ENCODE measurements around the gene DCX.

DCX gene

DNA sequence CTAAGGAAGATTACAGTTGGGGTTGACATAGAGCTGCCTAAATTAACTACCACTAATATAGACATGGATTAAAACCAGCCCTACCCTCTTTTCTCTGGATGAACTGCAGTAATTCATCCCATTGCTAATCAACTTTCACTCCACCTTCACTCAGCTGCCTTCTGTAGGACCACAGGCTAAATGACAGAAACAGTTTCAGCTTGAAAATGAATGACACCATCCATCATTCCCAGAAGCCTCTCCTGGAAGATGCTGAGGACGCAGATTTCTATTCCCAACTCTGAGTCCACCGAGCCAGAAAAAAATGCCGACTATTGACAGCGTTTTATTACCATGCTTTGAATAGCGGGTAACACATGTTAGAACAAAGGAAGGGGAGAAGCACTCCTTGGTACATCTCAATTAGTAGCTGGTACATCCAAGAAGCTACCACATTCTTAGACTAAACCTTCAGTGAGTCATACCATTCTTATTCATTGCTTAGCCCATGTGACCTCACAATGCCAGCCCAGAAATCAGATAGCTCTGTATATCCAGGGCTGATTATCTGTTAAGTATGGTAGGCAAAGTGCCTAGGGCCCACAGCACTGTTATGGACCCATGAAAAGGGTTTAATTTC is 25.3 kb downstream of the DCX start:
- H3K9me3 ChIP-seq (ENCODE audit: low read depth, low read length): no peaks in the 10 kb centered on the region
- H3K9ac ChIP-seq (ENCODE audit: insufficient read length): no peak overlapping the region

DNA sequence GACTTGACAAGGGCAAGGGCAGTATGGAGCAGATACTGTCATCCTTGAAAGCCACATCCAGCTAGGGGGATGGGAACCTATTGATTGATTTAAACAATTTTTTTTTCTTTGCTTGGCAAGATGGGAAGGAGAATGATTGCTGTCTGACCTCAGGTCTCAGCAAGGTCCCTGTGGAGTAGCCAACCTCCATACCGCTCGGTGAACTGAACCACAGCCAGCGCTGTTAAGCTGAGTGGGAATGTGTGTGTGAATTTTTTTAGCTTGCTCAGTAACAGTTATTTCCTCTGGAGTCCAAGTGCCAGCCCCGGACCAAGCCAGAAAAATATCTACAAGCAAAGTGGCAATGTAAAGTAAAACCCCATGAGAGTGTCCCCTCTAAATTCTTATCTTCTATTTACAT is 25.9 kb downstream of the DCX start:
- TF ChIP-seq FOXP2 (optimal IDR thresholded peaks at IDR 0.05; ENCODE audit: control extremely low read depth, extremely low read length, insufficient read depth) (no peak), POLR2AphosphoS5 (IDR thresholded peaks at IDR 0.05; ENCODE audit: borderline replicate concordance, low read depth, low read length) (no peak), EZH2 (IDR thresholded peaks at IDR 0.05) (no peak)
- H3K36me3 ChIP-seq (ENCODE audit: insufficient read depth, low read length): no peaks in the 10 kb centered on the region
- DNase-seq (ENCODE audit: low read depth, low spot score): no peak
- no peak overlapping the region for H3K27ac ChIP-seq
- H3K9me3 ChIP-seq (ENCODE audit: low read depth, low read length): no peaks in the 10 kb centered on the region
- no peak overlapping the region for H3K9ac ChIP-seq (ENCODE audit: insufficient read length)
- H3K4me3 ChIP-seq: no peak overlapping the region

More for the DNA sequence above, 25.3 kb downstream of the DCX start:
- Histone ChIP-seq H3K4me3 (no peak overlapping the region), H3K27ac (no peak overlapping the region), H3K36me3 (ENCODE audit: insufficient read depth, low read length) (no peaks in the 10 kb centered on the region)
- TF ChIP-seq POLR2AphosphoS5 (IDR thresholded peaks at IDR 0.05; ENCODE audit: borderline replicate concordance, low read depth, low read length): no peak
- TF ChIP-seq FOXP2 (optimal IDR thresholded peaks at IDR 0.05; ENCODE audit: control extremely low read depth, extremely low read length, insufficient read depth): no peak
- no peak for TF ChIP-seq EZH2 (IDR thresholded peaks at IDR 0.05)
- no peak for DNase-seq (ENCODE audit: low read depth, low spot score)

DNA sequence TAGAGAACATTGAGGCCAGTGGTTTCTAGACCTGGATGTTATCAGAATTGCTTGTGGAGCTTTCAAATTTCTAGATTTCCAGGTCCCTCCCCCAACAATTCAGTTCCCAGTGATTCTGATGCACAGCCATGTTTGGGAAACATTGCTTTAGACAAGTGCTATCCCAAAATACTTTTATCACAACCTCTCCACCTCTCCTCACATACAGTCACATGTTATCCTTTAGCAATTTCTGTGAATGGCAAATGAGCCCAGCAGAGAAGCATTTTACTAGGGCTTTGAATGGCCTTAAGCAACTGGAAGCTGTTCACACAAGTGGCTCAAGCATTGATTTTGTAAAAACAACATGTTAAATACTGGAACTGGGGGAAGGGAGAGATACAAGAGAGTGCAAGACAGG is 29.7 kb downstream of the DCX start:
- H3K36me3 ChIP-seq (ENCODE audit: insufficient read depth, low read length): no peaks in the 10 kb centered on the region

DNA sequence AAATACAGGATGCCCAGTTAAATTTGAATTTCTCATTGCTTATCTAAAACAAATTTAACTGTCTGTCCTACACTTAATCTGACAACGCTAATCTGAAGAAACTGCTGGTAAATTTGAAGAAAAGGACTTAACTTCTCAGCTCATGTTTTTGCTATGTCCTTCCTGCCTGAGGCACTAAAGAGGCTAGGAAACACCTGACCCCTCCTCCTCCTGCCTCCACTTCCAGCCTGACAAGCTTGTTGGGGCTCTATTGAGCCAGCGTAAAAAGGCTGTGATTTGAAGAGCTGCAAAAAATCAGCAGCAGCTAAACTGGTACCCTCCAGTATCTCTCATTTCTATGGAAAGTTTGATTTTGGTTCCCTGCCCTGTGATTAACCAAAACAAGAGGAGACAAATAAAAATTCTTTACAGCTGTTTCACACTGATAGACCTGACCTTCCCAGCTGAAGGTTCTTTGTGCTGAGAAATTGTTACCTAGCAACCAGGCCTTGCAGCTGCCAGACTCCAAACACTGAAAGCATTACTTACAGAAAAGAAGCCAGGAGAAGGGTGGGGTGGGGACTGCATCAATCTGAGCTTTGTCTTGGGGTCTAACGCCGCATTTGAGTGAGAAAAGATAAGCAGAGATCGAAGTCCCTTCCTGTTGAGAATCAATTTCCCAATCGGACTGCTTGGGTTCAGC is 35.0 kb downstream of the DCX start:
- Histone ChIP-seq H3K9ac (ENCODE audit: insufficient read length) (no peak overlapping the region), H3K27ac (no peak overlapping the region), H3K9me3 (ENCODE audit: low read depth, low read length) (no peaks in the 10 kb centered on the region), H3K4me3 (no peak overlapping the region), H3K36me3 (ENCODE audit: insufficient read depth, low read length) (no peaks in the 10 kb centered on the region)
- TF ChIP-seq POLR2AphosphoS5 (IDR thresholded peaks at IDR 0.05; ENCODE audit: borderline replicate concordance, low read depth, low read length): no peak
- no peak for DNase-seq (ENCODE audit: low read depth, low spot score)

More for the DNA sequence above, 29.7 kb downstream of the DCX start:
- TF ChIP-seq FOXP2 (optimal IDR thresholded peaks at IDR 0.05; ENCODE audit: control extremely low read depth, extremely low read length, insufficient read depth) (no peak), POLR2AphosphoS5 (IDR thresholded peaks at IDR 0.05; ENCODE audit: borderline replicate concordance, low read depth, low read length) (no peak), EZH2 (IDR thresholded peaks at IDR 0.05) (no peak)
- Histone ChIP-seq H3K4me3 (no peak overlapping the region), H3K9ac (ENCODE audit: insufficient read length) (no peak overlapping the region), H3K9me3 (ENCODE audit: low read depth, low read length) (no peaks in the 10 kb centered on the region), H3K27ac (no peak overlapping the region)
- DNase-seq (ENCODE audit: low read depth, low spot score): no peak

DNA sequence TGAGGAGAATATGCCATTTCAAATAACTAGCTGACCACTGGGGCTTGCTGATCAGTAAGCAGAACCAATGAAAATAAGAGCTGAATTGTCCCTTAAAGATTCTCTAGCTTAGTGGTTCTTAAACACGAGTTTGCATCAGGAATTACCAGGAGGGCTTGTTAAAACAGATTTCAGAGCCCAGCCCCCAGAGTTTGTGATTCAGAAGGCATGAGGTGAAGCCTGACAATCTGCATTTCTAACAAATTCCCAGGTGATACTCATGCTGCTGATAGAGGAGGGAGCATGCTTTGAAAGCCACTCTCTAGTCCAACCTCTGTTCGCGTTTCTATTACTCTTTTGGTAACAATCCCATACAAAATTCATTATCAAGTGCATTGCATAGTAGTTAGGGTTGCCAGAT is 35.5 kb downstream of the DCX start:
- Histone ChIP-seq H3K9ac (ENCODE audit: insufficient read length) (no peak overlapping the region), H3K36me3 (ENCODE audit: insufficient read depth, low read length) (no peaks in the 10 kb centered on the region), H3K4me3 (no peak overlapping the region), H3K9me3 (ENCODE audit: low read depth, low read length) (no peaks in the 10 kb centered on the region), H3K27ac (no peak overlapping the region)
- DNase-seq (ENCODE audit: low read depth, low spot score): no peak
- TF ChIP-seq POLR2AphosphoS5 (IDR thresholded peaks at IDR 0.05; ENCODE audit: borderline replicate concordance, low read depth, low read length) (no peak), EZH2 (IDR thresholded peaks at IDR 0.05) (no peak), FOXP2 (optimal IDR thresholded peaks at IDR 0.05; ENCODE audit: control extremely low read depth, extremely low read length, insufficient read depth) (no peak)

DNA sequence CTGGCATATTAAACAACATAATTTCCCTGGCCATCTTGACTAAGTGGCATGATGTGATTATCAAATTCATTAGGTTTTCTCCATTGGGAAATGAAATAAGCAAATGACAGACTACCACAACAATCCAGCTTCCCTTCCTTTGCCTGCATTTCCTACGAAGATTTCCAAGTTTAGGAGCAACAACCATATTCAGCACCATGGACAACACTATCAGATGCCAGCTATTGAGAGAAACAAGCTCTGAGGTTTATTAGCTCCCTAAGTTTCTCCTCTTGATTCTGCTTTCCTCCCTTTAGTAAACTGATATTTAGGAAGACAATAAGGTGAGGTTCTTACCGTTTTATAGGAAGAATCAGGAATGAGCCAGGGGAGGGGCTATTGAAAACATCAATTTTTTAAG is 36.2 kb downstream of the DCX start:
- H3K4me3 ChIP-seq: no peak overlapping the region
- H3K27ac ChIP-seq: no peak overlapping the region
- no peaks in the 10 kb centered on the region for H3K9me3 ChIP-seq (ENCODE audit: low read depth, low read length)
- no peaks in the 10 kb centered on the region for H3K36me3 ChIP-seq (ENCODE audit: insufficient read depth, low read length)
- no peak for DNase-seq (ENCODE audit: low read depth, low spot score)
- no peak for TF ChIP-seq POLR2AphosphoS5 (IDR thresholded peaks at IDR 0.05; ENCODE audit: borderline replicate concordance, low read depth, low read length)
- no peak for TF ChIP-seq FOXP2 (optimal IDR thresholded peaks at IDR 0.05; ENCODE audit: control extremely low read depth, extremely low read length, insufficient read depth)
- TF ChIP-seq EZH2 (IDR thresholded peaks at IDR 0.05): no peak
- H3K9ac ChIP-seq (ENCODE audit: insufficient read length): no peak overlapping the region

DNA sequence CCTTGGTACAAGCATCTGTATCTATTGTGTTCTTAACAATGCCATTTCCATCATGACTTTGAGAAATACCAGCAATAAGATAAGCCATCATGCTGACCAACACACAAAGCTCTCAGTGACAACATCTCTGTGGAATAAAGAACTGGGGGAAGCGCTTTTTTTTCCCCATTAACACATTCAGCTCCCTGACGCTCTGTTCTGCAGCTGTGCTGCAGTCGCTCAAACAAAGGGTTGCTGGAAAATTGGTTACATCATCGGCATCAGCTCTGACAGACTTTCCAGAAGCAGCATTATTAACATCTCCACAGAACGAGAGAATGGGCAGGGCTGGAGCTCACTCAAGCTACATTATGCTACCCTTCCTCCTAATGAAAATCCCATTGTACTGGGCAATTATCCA is 39.9 kb downstream of the DCX start:
- Histone ChIP-seq H3K9ac (ENCODE audit: insufficient read length) (no peak overlapping the region), H3K9me3 (ENCODE audit: low read depth, low read length) (no peaks in the 10 kb centered on the region), H3K4me3 (no peak overlapping the region), H3K27ac (no peak overlapping the region), H3K36me3 (ENCODE audit: insufficient read depth, low read length) (no peaks in the 10 kb centered on the region)
- no peak for DNase-seq (ENCODE audit: low read depth, low spot score)
- no peak for TF ChIP-seq EZH2 (IDR thresholded peaks at IDR 0.05)
- no peak for TF ChIP-seq POLR2AphosphoS5 (IDR thresholded peaks at IDR 0.05; ENCODE audit: borderline replicate concordance, low read depth, low read length)
- no peak for TF ChIP-seq FOXP2 (optimal IDR thresholded peaks at IDR 0.05; ENCODE audit: control extremely low read depth, extremely low read length, insufficient read depth)

DNA sequence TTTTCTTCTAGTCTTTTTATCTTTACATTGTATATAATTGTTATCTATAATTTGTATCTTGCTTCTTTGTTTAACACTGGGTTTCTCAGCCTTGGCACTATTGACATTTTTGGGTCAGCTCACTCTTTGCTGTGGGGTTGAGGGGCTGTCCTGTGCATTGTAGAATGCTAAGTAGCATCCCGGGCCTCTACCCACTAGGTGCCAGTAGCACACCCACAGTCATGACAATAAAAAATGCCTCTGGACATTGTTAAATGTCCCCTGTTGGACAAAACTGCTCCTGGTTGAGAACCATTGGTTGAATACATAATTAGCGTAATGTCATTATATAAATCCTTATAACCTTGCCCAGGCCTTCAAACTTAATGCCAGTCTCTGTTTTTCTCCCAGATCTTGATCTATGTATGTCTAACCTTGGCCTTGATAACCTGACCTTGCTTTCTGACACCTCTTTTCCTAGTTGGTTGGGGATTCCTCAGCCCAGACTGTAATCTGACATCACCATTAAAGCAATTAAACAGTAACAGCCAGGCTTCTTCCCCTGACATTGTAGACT is 46.1 kb downstream of the DCX start:
- no peaks in the 10 kb centered on the region for H3K36me3 ChIP-seq (ENCODE audit: insufficient read depth, low read length)

More for the DNA sequence above, 46.1 kb downstream of the DCX start:
- TF ChIP-seq POLR2AphosphoS5 (IDR thresholded peaks at IDR 0.05; ENCODE audit: borderline replicate concordance, low read depth, low read length): no peak
- no peak for DNase-seq (ENCODE audit: low read depth, low spot score)
- H3K9ac ChIP-seq (ENCODE audit: insufficient read length): no peak overlapping the region
- no peak overlapping the region for H3K27ac ChIP-seq
- H3K9me3 ChIP-seq (ENCODE audit: low read depth, low read length): no peaks in the 10 kb centered on the region
- H3K4me3 ChIP-seq: no peak overlapping the region

Measured in SK-N-MC (cell line).